GM12892 (cell line): Measurements from ENCODE around the gene ANKS1A.

Source experiments
- POLR2A ChIP-seq: IDR thresholded peaks from 2 replicates; pipeline ENCODE4 v1.6.1; 2011; ENCODE audit warnings: low read depth, low read length, control low read depth
- TAF1 ChIP-seq: IDR thresholded peaks from 2 replicates; pipeline ENCODE4 v1.6.1; 2011; ENCODE audit warnings: low read depth, mild to moderate bottlenecking, control low read depth, low read length, borderline replicate concordance

- no peak for TF ChIP-seq POLR2A
- no peak for TF ChIP-seq TAF1
Observed at GRCh38 chr6:34969662-34970265, 80.7 kb downstream of the ANKS1A start.
